Erythroblast (primary cell): Measurements from ENCODE around the gene B3GALNT2.

Source experiments
- GATA1 ChIP-seq: IDR thresholded peaks from 2 replicates; pipeline ENCODE4 v1.6.1; 2011; ENCODE audit warnings: low read depth, mild to moderate bottlenecking, control low read depth, low read length, moderate library complexity
- POLR2A ChIP-seq: IDR thresholded peaks from 2 replicates; pipeline ENCODE4 v1.6.1; 2011; ENCODE audit warnings: mild to moderate bottlenecking, low read length

GRCh38 chr1:235442788-235443429 is 61.3 kb downstream of the B3GALNT2 start:
- TF ChIP-seq POLR2A (no peak), GATA1 (no peak)
